Measurements from ENCODE around the gene RAD51AP1.

The RAD51AP1 gene

GRCh38 chr12:4535092-4535491 lies 3.6 kb upstream of the RAD51AP1 start:
- Histone ChIP-seq H3K4ac (ENCODE audit: low read depth in 1 of 2, low read length in 2 of 2) (no peak overlapping the region), H3K14ac (ENCODE audit: low read length in 2 of 2) (no peak overlapping the region), H4K8ac (ENCODE audit: low read length) (no peak overlapping the region), H2BK120ac (ENCODE audit: low read depth, low read length) (no peak overlapping the region), H3K27ac (ENCODE audit: low read length, poor library complexity, severe bottlenecking) (no peak overlapping the region), H3K79me1 (replicated peaks; ENCODE audit: low read length, poor library complexity, severe bottlenecking) (peaks cover 35% of the 10 kb centered on the region), H3K9me3 (ENCODE audit: control insufficient read depth, low read length) (no peaks in the 10 kb centered on the region), H3K36me3 (ENCODE audit: control insufficient read depth in 1 of 2, insufficient read depth in 2 of 2, low read depth in 1 of 2, low read length in 2 of 2) (peaks cover 6 to 50% of the 10 kb centered on the region in 2 experiments), H3K4me1 (ENCODE audit: control insufficient read depth, insufficient read depth, low read depth, low read length) (no peaks in the 10 kb centered on the region), H4K91ac (ENCODE audit: low read length) (no peak overlapping the region), H2BK5ac (ENCODE audit: low read depth, low read length, poor library complexity, severe bottlenecking) (no peak overlapping the region), H3K18ac (ENCODE audit: low read depth in 1 of 2, low read length in 2 of 2) (no peak overlapping the region), H2AFZ (ENCODE audit: low read depth, low read length) (no peak overlapping the region), H3K4me2 (ENCODE audit: low read length, poor library complexity, severe bottlenecking) (no peak overlapping the region), H2BK12ac (ENCODE audit: low read length in 2 of 2) (no peak overlapping the region), H3K9ac (ENCODE audit: low read length) (no peak overlapping the region), H2BK15ac (ENCODE audit: low read depth, poor library complexity, severe bottlenecking) (no peak overlapping the region), H3K23ac (ENCODE audit: low read length in 2 of 2) (no peak overlapping the region), H2AK5ac (ENCODE audit: low read length, severe bottlenecking) (no peak overlapping the region), H3K4me3 (ENCODE audit: insufficient read depth in 1 of 2, low read depth in 1 of 2, low read length in 2 of 2) (no peak overlapping the region), H3K27me3 (ENCODE audit: control insufficient read depth in 1 of 2, insufficient read depth in 1 of 2, low read length in 2 of 2) (no peaks in the 10 kb centered on the region)
- DNase-seq = no peak
- 98% methylated on average over 3 of the region's 4 CpGs for WGBS

- no peak overlapping the region for H2AK5ac ChIP-seq (ENCODE audit: low read length, severe bottlenecking)
- H3K9me3 ChIP-seq (ENCODE audit: control insufficient read depth, low read length) = no peaks in the 10 kb centered on the region
- DNase-seq = no peak
- no peak overlapping the region for H3K27ac ChIP-seq (ENCODE audit: low read length, poor library complexity, severe bottlenecking)
- no peak overlapping the region for H3K4me2 ChIP-seq (ENCODE audit: low read length, poor library complexity, severe bottlenecking)
- H3K4ac ChIP-seq (ENCODE audit: low read depth in 1 of 2, low read length in 2 of 2) = no peak overlapping the region
- 88% methylated on average over 2 of the region's 2 CpGs for WGBS
- no peak overlapping the region for H2BK15ac ChIP-seq (ENCODE audit: low read depth, poor library complexity, severe bottlenecking)
- H2BK12ac ChIP-seq (ENCODE audit: low read length in 2 of 2) = no peak overlapping the region
- no peak overlapping the region for H2AFZ ChIP-seq (ENCODE audit: low read depth, low read length)
- no peak overlapping the region for H3K14ac ChIP-seq (ENCODE audit: low read length in 2 of 2)
- no peak overlapping the region for H3K23ac ChIP-seq (ENCODE audit: low read length in 2 of 2)
- H3K36me3 ChIP-seq (ENCODE audit: control insufficient read depth in 1 of 2, insufficient read depth in 2 of 2, low read depth in 1 of 2, low read length in 2 of 2) = peaks cover 6 to 44% of the 10 kb centered on the region in 2 experiments
- no peak overlapping the region for H3K18ac ChIP-seq (ENCODE audit: low read depth in 1 of 2, low read length in 2 of 2)
- no peaks in the 10 kb centered on the region for H3K27me3 ChIP-seq (ENCODE audit: control insufficient read depth in 1 of 2, insufficient read depth in 1 of 2, low read length in 2 of 2)
- H3K79me1 ChIP-seq (replicated peaks; ENCODE audit: low read length, poor library complexity, severe bottlenecking) = peaks cover 35% of the 10 kb centered on the region
- H3K4me1 ChIP-seq (ENCODE audit: control insufficient read depth, insufficient read depth, low read depth, low read length) = no peaks in the 10 kb centered on the region
- H4K8ac ChIP-seq (ENCODE audit: low read length) = no peak overlapping the region
- H3K4me3 ChIP-seq (ENCODE audit: insufficient read depth in 1 of 2, low read depth in 1 of 2, low read length in 2 of 2) = no peak overlapping the region
- no peak overlapping the region for H4K91ac ChIP-seq (ENCODE audit: low read length)
- no peak overlapping the region for H2BK5ac ChIP-seq (ENCODE audit: low read depth, low read length, poor library complexity, severe bottlenecking)
- H2BK120ac ChIP-seq (ENCODE audit: low read depth, low read length) = no peak overlapping the region
- H3K9ac ChIP-seq (ENCODE audit: low read length) = peak overlapping the region; percentile 98
These were observed 2.8 kb upstream of the RAD51AP1 start for GRCh38 chr12:4535871-4536270.

- Histone ChIP-seq H2BK15ac (ENCODE audit: low read depth, poor library complexity, severe bottlenecking) (no peak overlapping the region), H3K23ac (ENCODE audit: low read length in 2 of 2) (no peak overlapping the region), H3K27ac (ENCODE audit: low read length, poor library complexity, severe bottlenecking) (no peak overlapping the region), H2BK12ac (ENCODE audit: low read length in 2 of 2) (no peak overlapping the region), H3K14ac (ENCODE audit: low read length in 2 of 2) (no peak overlapping the region), H3K9ac (ENCODE audit: low read length) (peak overlapping the region; percentile 98), H3K4me3 (ENCODE audit: insufficient read depth in 1 of 2, low read depth in 1 of 2, low read length in 2 of 2) (peak overlapping the region; percentile 67 to 90), H3K36me3 (ENCODE audit: control insufficient read depth in 1 of 2, insufficient read depth in 2 of 2, low read depth in 1 of 2, low read length in 2 of 2) (peaks cover 2 to 17% of the 10 kb centered on the region in 2 experiments), H3K27me3 (ENCODE audit: control insufficient read depth in 1 of 2, insufficient read depth in 1 of 2, low read length in 2 of 2) (no peaks in the 10 kb centered on the region), H3K4me1 (ENCODE audit: control insufficient read depth, insufficient read depth, low read depth, low read length) (no peaks in the 10 kb centered on the region), H3K4me2 (ENCODE audit: low read length, poor library complexity, severe bottlenecking) (peak overlapping the region; percentile 87), H3K9me3 (ENCODE audit: control insufficient read depth, low read length) (no peaks in the 10 kb centered on the region), H2BK5ac (ENCODE audit: low read depth, low read length, poor library complexity, severe bottlenecking) (no peak overlapping the region), H4K91ac (ENCODE audit: low read length) (no peak overlapping the region), H2BK120ac (ENCODE audit: low read depth, low read length) (no peak overlapping the region), H3K18ac (ENCODE audit: low read depth in 1 of 2, low read length in 2 of 2) (no peak overlapping the region), H3K79me1 (replicated peaks; ENCODE audit: low read length, poor library complexity, severe bottlenecking) (peaks cover 18% of the 10 kb centered on the region), H2AK5ac (ENCODE audit: low read length, severe bottlenecking) (no peak overlapping the region), H3K4ac (ENCODE audit: low read depth in 1 of 2, low read length in 2 of 2) (no peak overlapping the region), H4K8ac (ENCODE audit: low read length) (no peak overlapping the region), H2AFZ (ENCODE audit: low read depth, low read length) (peak overlapping the region; percentile 99)
- peak; percentile 6 for DNase-seq
- WGBS = 53% methylated on average over 6 of the region's 16 CpGs
These were observed 629 bp downstream of the RAD51AP1 start for GRCh38 chr12:4539167-4539870.

GRCh38 chr12:4540170-4540569 lies 1.5 kb downstream of the RAD51AP1 start:
- H2AK5ac ChIP-seq (ENCODE audit: low read length, severe bottlenecking) = no peak overlapping the region
- no peak overlapping the region for H2BK15ac ChIP-seq (ENCODE audit: low read depth, poor library complexity, severe bottlenecking)
- no peak overlapping the region for H2AFZ ChIP-seq (ENCODE audit: low read depth, low read length)
- H3K36me3 ChIP-seq (ENCODE audit: control insufficient read depth in 1 of 2, insufficient read depth in 2 of 2, low read depth in 1 of 2, low read length in 2 of 2) = peaks cover 0 to 9% of the 10 kb centered on the region in 2 experiments
- H3K23ac ChIP-seq (ENCODE audit: low read length in 2 of 2) = no peak overlapping the region
- peak overlapping the region in 1 of 2 experiments; percentile 90 for H3K4me3 ChIP-seq (ENCODE audit: insufficient read depth in 1 of 2, low read depth in 1 of 2, low read length in 2 of 2)
- H4K8ac ChIP-seq (ENCODE audit: low read length) = no peak overlapping the region
- no peaks in the 10 kb centered on the region for H3K4me1 ChIP-seq (ENCODE audit: control insufficient read depth, insufficient read depth, low read depth, low read length)
- no peaks in the 10 kb centered on the region for H3K9me3 ChIP-seq (ENCODE audit: control insufficient read depth, low read length)
- H4K91ac ChIP-seq (ENCODE audit: low read length) = no peak overlapping the region
- H3K18ac ChIP-seq (ENCODE audit: low read depth in 1 of 2, low read length in 2 of 2) = no peak overlapping the region
- no peak overlapping the region for H3K14ac ChIP-seq (ENCODE audit: low read length in 2 of 2)
- no peak for DNase-seq
- no peak overlapping the region for H2BK5ac ChIP-seq (ENCODE audit: low read depth, low read length, poor library complexity, severe bottlenecking)
- no peak overlapping the region for H3K4ac ChIP-seq (ENCODE audit: low read depth in 1 of 2, low read length in 2 of 2)
- H3K27me3 ChIP-seq (ENCODE audit: control insufficient read depth in 1 of 2, insufficient read depth in 1 of 2, low read length in 2 of 2) = no peaks in the 10 kb centered on the region
- WGBS = 95% methylated on average over 3 of the region's 3 CpGs
- peak overlapping the region; percentile 98 for H3K9ac ChIP-seq (ENCODE audit: low read length)
- H2BK12ac ChIP-seq (ENCODE audit: low read length in 2 of 2) = no peak overlapping the region
- no peak overlapping the region for H3K4me2 ChIP-seq (ENCODE audit: low read length, poor library complexity, severe bottlenecking)
- no peak overlapping the region for H2BK120ac ChIP-seq (ENCODE audit: low read depth, low read length)
- H3K79me1 ChIP-seq (replicated peaks; ENCODE audit: low read length, poor library complexity, severe bottlenecking) = peaks cover 14% of the 10 kb centered on the region
- H3K27ac ChIP-seq (ENCODE audit: low read length, poor library complexity, severe bottlenecking) = no peak overlapping the region
